GM12878 (cell line): ENCODE results near the gene SCYGR1. TPM values are rescaled to one million over a fixed set of nuclear protein-coding genes. Genes with fewer than 3 reads are reported as not detected.

Experiments
- ATAC-seq: fragments of 200-7000 bp; cut with Tn5 transposase; 3 replicates; pipeline ENCODE4 v1.9.1; 2020; ENCODE audit warnings: mild to moderate bottlenecking, moderate library complexity
- BruUV-seq: library from RNA; stranded (reverse); fragments of 400-500 nt; replicated peaks from 2 replicates; lab custom pipeline; 2021; lab: Mats Ljungman, UMichigan
- CTCF ChIA-PET: fragments of 300-600 bp; sonication (Branson Sonifier 250); formaldehyde crosslinking; extraction: SDS; loops from one replicate; lab custom pipeline; 2021; ENCODE audit warnings: inconsistent platforms; lab: Yijun Ruan, JAX
- POLR2A ChIA-PET: fragments of 350-600 bp; formaldehyde crosslinking; extraction: SDS; loops from one replicate; lab custom pipeline; 2021; ENCODE audit warnings: inconsistent platforms; lab: Charles Lee
- RAD21 ChIA-PET: fragments of 300-600 bp; sonication (Branson Sonifier 250); formaldehyde crosslinking; loops from one replicate; lab custom pipeline; 2023; ENCODE audit warnings: antibody characterized with exemption; ENCODE audit not compliant: unreplicated experiment; lab: Charles Lee
- SMC1A ChIA-PET: fragments of 300-600 bp; sonication (Branson Sonifier 250); formaldehyde crosslinking; loops from one replicate; lab custom pipeline; 2023; ENCODE audit not compliant: unreplicated experiment, uncharacterized antibody; lab: Charles Lee
- DNase-seq: peaks from one replicate; pipeline ENCODE4 v3.0.0-alpha.2; 2011; ENCODE audit warnings: low read depth, low spot score
- FAIRE-seq: peaks from 3 replicates; lab custom pipeline; 2011; peaks lifted over from hg19 to GRCh38; lab: Jason Lieb, UNC
- H2AFZ ChIP-seq: 2 replicates; pipeline ENCODE4 v1.6.0; 2011; ENCODE audit warnings: low read depth, low read length, control low read depth; ENCODE audit not compliant: control insufficient read depth
- H3K27ac ChIP-seq: 2 replicates; pipeline ENCODE4 v1.5.1; 2011; ENCODE audit warnings: control low read depth; ENCODE audit not compliant: control insufficient read depth, insufficient read depth
- H3K27me3 ChIP-seq, 2 experiments: replicated peaks in 1 of 2; 2 replicates each; pipeline versions ENCODE4 v1.6.0 to v1.6.1; 2011; ENCODE audit warnings: low read length in 1 of 2; ENCODE audit not compliant: control insufficient read depth in 2 of 2, insufficient read depth in 2 of 2
- H3K36me3 ChIP-seq, 2 experiments: 2 replicates each; pipeline ENCODE4 v1.5.1; 2011; ENCODE audit warnings: low read length in 1 of 2; ENCODE audit not compliant: control insufficient read depth in 2 of 2, insufficient read depth in 2 of 2
- H3K4me1 ChIP-seq: 2 replicates; pipeline ENCODE4 v1.6.1; 2011; ENCODE audit warnings: mild to moderate bottlenecking, low read length, moderate library complexity, mixed read lengths; ENCODE audit not compliant: control insufficient read depth, insufficient read depth
- H3K4me2 ChIP-seq: 2 replicates; pipeline ENCODE4 v1.6.0; 2011; ENCODE audit warnings: control low read depth; ENCODE audit not compliant: control insufficient read depth, insufficient read depth
- H3K4me3 ChIP-seq: fragments of 200-600 bp; sonication (generic); 2 replicates; pipeline ENCODE4 v1.5.1; 2016
- H3K79me2 ChIP-seq: 2 replicates; pipeline ENCODE4 v1.6.0; 2011; ENCODE audit warnings: low read length; ENCODE audit not compliant: control insufficient read depth, insufficient read depth
- H3K9ac ChIP-seq: 2 replicates; pipeline ENCODE4 v1.8.0; 2011; ENCODE audit warnings: low read length, control low read depth, mixed read lengths; ENCODE audit not compliant: control insufficient read depth, insufficient read depth
- H3K9me3 ChIP-seq: replicated peaks from 3 replicates; pipeline ENCODE4 v1.5.1; 2011; ENCODE audit warnings: mild to moderate bottlenecking, low read length; ENCODE audit not compliant: control insufficient read depth, insufficient read depth
- H4K20me1 ChIP-seq: 2 replicates; pipeline ENCODE4 v1.6.0; 2011; ENCODE audit not compliant: control insufficient read depth, insufficient read depth
- ASH2L ChIP-seq: fragments of 300-600, 200-600 bp; sonication (generic); IDR thresholded peaks from 2 replicates; pipeline ENCODE4 v1.6.1; 2017; ENCODE audit warnings: low read depth, mild to moderate bottlenecking, borderline replicate concordance
- ATF3 ChIP-seq: IDR thresholded peaks from 2 replicates; pipeline ENCODE4 v1.6.1; 2011; ENCODE audit warnings: low read depth, mild to moderate bottlenecking, low read length, moderate library complexity, borderline replicate concordance; ENCODE audit errors: extremely low read depth
- EP300 ChIP-seq, 2 experiments: fragments of 150-350 bp in 1 of 2; IDR thresholded peaks; 2 replicates each; pipeline ENCODE4 v1.6.1; 2011 to 2012; ENCODE audit warnings: low read depth in 2 of 2, low read length in 2 of 2, borderline replicate concordance in 1 of 2, improper control_type of control experiment in 1 of 2, inconsistent platforms in 1 of 2; ENCODE audit not compliant: control insufficient read depth in 1 of 2
- KDM1A ChIP-seq: fragments of 200-600 bp; sonication (generic); IDR thresholded peaks from 2 replicates; pipeline ENCODE4 v1.6.1; 2016; ENCODE audit warnings: borderline replicate concordance
- KLF5 ChIP-seq: fragments of 450-650 bp; IDR thresholded peaks from 2 replicates; pipeline ENCODE4 v1.6.1; 2014; ENCODE audit warnings: mild to moderate bottlenecking; ENCODE audit not compliant: partially characterized antibody
- MTA2 ChIP-seq: fragments of 450-650 bp; IDR thresholded peaks from 2 replicates; pipeline ENCODE4 v1.6.1; 2016; ENCODE audit warnings: low read depth, mild to moderate bottlenecking, moderate library complexity
- NKRF ChIP-seq: fragments of 450-650 bp; conservative IDR thresholded peaks from 2 replicates; pipeline ENCODE4 v1.6.1; 2017; ENCODE audit warnings: mild to moderate bottlenecking, moderate library complexity
- RCOR1 ChIP-seq: conservative IDR thresholded peaks from 2 replicates; pipeline ENCODE4 v1.6.1; 2012; ENCODE audit warnings: low read depth, low read length, improper control_type of control experiment
- YBX1 ChIP-seq: fragments of 450-650 bp; IDR thresholded peaks from 2 replicates; pipeline ENCODE4 v1.6.1; 2016; ENCODE audit warnings: antibody characterized with exemption
- ZBTB11 ChIP-seq: fragments of 450-650 bp; formaldehyde crosslinking; IDR thresholded peaks from 2 replicates; pipeline ENCODE4 v1.5.0; 2022; ENCODE audit warnings: mild to moderate bottlenecking, missing genetic modification characterization
- ZNF687 ChIP-seq: fragments of 450-650 bp; IDR thresholded peaks from 2 replicates; pipeline ENCODE4 v1.6.1; 2017; ENCODE audit warnings: mild to moderate bottlenecking, moderate library complexity
- WGBS: methylation state at CpG from one replicate; pipeline ENCODE4 v1.1.6; 2016; ENCODE audit warnings: low lambda C conversion rate; ENCODE audit not compliant: insufficient replicate concordance, insufficient coverage; ENCODE audit errors: missing lambda C conversion rate; 5-methylcytosine and 5-hydroxymethylcytosine counted together
- in situ Hi-C: fragments of 300-500 bp; cut with MboI; formaldehyde crosslinking; loops from 9 replicates; pipeline ENCODE4 v1.14.3; 2018; ENCODE audit warnings: mixed read lengths
- intact Hi-C: fragments of 100-400 bp; cut with micrococcal nuclease; formaldehyde crosslinking; loops from one replicate; pipeline ENCODE4 v1.14.2; 2022; ENCODE audit not compliant: unreplicated experiment
- polyA plus RNA-seq, 11 experiments: library from polyadenylated mRNA; depleted of rRNA in 4 of 11; unstranded in 6 of 11; stranded (reverse) in 5 of 11; fragments of >200 nt; fragmentation: Nextera tagmentation in 4 of 11; fragmentation: Illumina TruSeq in 1 of 11; extraction: Ambion mirVana in 4 of 11; extraction: Trizol in 1 of 11; gene quantifications; 1 replicate in 1 of 11; 2 replicates in 10 of 11; pipeline versions ENCODE4 v1.2.1 to v1.2.3, GENCODE V29; 2011 to 2016; ENCODE audit warnings: inconsistent platforms in 2 of 11, missing spikeins in 2 of 11, low read depth in 1 of 11
- total RNA-seq, 4 experiments: library from RNA; depleted of rRNA in 3 of 4; stranded (reverse); fragments of >200 nt in 3 of 4; fragmentation: Illumina TruSeq in 1 of 4; extraction: Trizol in 1 of 4; gene quantifications; 2 replicates each; pipeline versions ENCODE4 v1.2.1 to v1.2.3, GENCODE V29; 2013 to 2021

The SCYGR1 gene
- total and polyA plus RNA-seq, 10 of the 15 experiments (the other 5 are each of a cell fraction or from before 2014, with no cell fraction given), result not detected

GRCh38 chr2:227398684-227399670 is 11.2 kb upstream of the SCYGR1 start:
- no peak overlapping the region for H3K27ac ChIP-seq
- 71% methylated on average over 4 of the region's 4 CpGs for WGBS
- RAD21 ChIA-PET, result interaction anchor here (0.7 to 1.3 kb wide), 2 partner anchors 20 to 36 kb away, joined by 3 to 4 read pairs; no protein-coding TSS in a partner anchor
- no peak overlapping the region for H3K9ac ChIP-seq
- POLR2A ChIA-PET, result interaction anchor here (1.1 kb wide), 1 partner anchor 12 kb away, joined by 3 read pairs; no protein-coding TSS in a partner anchor
- BruUV-seq, result no TSS peak
- H3K4me2 ChIP-seq, result no peak overlapping the region
- no peaks in the 10 kb centered on the region for H3K79me2 ChIP-seq
- no peaks in the 10 kb centered on the region for H4K20me1 ChIP-seq
- H3K36me3 ChIP-seq, result no peaks in the 10 kb centered on the region
- intact Hi-C loops (no loop called here), in situ Hi-C loops (no loop called here)
- ATAC-seq, result no peak
- no peak overlapping the region for H2AFZ ChIP-seq
- DNase-seq, result no peak
- H3K4me3 ChIP-seq, result no peak overlapping the region
- SMC1A ChIA-PET, result interaction anchor here (1.2 to 4.2 kb wide), 8 partner anchors 7 to 367 kb away, joined by 3 to 16 read pairs (median 5); no protein-coding TSS in a partner anchor
- no peaks in the 10 kb centered on the region for H3K4me1 ChIP-seq
- H3K9me3 ChIP-seq, result no peaks in the 10 kb centered on the region
- FAIRE-seq, result no peak
- H3K27me3 ChIP-seq, result no peaks in the 10 kb centered on the region
- CTCF ChIA-PET, result interaction anchor here (0.7 to 4.6 kb wide), 6 partner anchors 8 to 367 kb away, joined by 3 to 27 read pairs (median 4); no protein-coding TSS in a partner anchor
- TF ChIP-seq YBX1, result no peak
- TF ChIP-seq ZNF687, result no peak
- TF ChIP-seq MTA2, result no peak
- no peak for TF ChIP-seq EP300 (IDR thresholded peaks at IDR 0.05; ENCODE audit: borderline replicate concordance in 1 of 2, control insufficient read depth in 1 of 2, low read depth in 2 of 2, low read length in 2 of 2)
- TF ChIP-seq RCOR1, result no peak
- no peak for TF ChIP-seq ASH2L
- TF ChIP-seq ATF3, result no peak
- TF ChIP-seq KDM1A, result no peak
- no peak for TF ChIP-seq ZBTB11 (CRISPR knock-in tag)
- no peak for TF ChIP-seq NKRF
- no peak for TF ChIP-seq KLF5
